ENCODE results near the gene WHRN.

WHRN gene

GRCh38 chr9:114525513-114525912, 20.2 kb upstream of the WHRN start:
- TF ChIP-seq, protein P1, sequence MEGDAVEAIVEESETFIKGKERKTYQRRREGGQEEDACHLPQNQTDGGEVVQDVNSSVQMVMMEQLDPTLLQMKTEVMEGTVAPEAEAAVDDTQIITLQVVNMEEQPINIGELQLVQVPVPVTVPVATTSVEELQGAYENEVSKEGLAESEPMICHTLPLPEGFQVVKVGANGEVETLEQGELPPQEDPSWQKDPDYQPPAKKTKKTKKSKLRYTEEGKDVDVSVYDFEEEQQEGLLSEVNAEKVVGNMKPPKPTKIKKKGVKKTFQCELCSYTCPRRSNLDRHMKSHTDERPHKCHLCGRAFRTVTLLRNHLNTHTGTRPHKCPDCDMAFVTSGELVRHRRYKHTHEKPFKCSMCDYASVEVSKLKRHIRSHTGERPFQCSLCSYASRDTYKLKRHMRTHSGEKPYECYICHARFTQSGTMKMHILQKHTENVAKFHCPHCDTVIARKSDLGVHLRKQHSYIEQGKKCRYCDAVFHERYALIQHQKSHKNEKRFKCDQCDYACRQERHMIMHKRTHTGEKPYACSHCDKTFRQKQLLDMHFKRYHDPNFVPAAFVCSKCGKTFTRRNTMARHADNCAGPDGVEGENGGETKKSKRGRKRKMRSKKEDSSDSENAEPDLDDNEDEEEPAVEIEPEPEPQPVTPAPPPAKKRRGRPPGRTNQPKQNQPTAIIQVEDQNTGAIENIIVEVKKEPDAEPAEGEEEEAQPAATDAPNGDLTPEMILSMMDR (IDR thresholded peaks at IDR 0.05; ENCODE audit: low read depth, low read length, missing control alignments) = no peak
- no peak for DNase-seq (ENCODE audit: low read depth)
- no peak overlapping the region for H3K4me3 ChIP-seq (ENCODE audit: low read depth, low read length)
- in situ Hi-C loops (cut with HindIII; ENCODE audit: low sequenced_read_pairs) = loop anchor here (5.0 kb wide), 1 partner anchor 83 kb away; no protein-coding TSS in a partner anchor

DNA sequence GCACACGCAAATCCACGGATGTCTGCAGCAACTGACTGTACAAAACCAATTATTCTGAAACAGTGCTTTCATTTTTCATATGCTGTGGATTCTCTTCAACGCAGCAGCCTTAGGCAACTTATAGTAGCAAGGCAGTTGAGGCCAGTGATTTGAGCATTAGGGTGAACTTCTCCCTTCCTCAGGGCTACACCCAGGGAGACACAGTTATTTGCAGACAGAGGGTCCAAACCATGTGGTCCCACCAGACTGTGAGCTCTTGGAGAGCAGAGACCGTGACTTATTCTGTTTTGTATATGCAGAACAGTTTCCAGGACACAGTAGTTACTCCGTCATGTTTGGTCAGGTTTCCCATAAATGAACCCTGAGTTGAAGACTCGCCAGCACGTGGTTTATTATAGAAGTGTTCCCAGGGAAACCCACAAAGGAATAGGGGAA, 19.0 kb upstream of the WHRN start:
- in situ Hi-C loops (cut with HindIII; ENCODE audit: low sequenced_read_pairs) = no loop called here
- peak; percentile 95 for DNase-seq (ENCODE audit: low read depth)
- TF ChIP-seq, protein P1 (IDR thresholded peaks at IDR 0.05; ENCODE audit: low read depth, low read length, missing control alignments) = no peak
- no peak overlapping the region for H3K4me3 ChIP-seq (ENCODE audit: low read depth, low read length)

GRCh38 chr9:114522847-114523246, 17.6 kb upstream of the WHRN start:
- H3K4me3 ChIP-seq (ENCODE audit: low read depth, low read length) = no peak overlapping the region
- TF ChIP-seq, protein P1 (IDR thresholded peaks at IDR 0.05; ENCODE audit: low read depth, low read length, missing control alignments) = no peak
- DNase-seq (ENCODE audit: low read depth) = no peak
- in situ Hi-C loops (cut with HindIII; ENCODE audit: low sequenced_read_pairs) = no loop called here

GRCh38 chr9:114522286-114522685, 17.0 kb upstream of the WHRN start:
- DNase-seq (ENCODE audit: low read depth) = no peak
- H3K4me3 ChIP-seq (ENCODE audit: low read depth, low read length) = no peak overlapping the region
- TF ChIP-seq, protein P1 (IDR thresholded peaks at IDR 0.05; ENCODE audit: low read depth, low read length, missing control alignments) = no peak
- in situ Hi-C loops (cut with HindIII; ENCODE audit: low sequenced_read_pairs) = no loop called here

DNA sequence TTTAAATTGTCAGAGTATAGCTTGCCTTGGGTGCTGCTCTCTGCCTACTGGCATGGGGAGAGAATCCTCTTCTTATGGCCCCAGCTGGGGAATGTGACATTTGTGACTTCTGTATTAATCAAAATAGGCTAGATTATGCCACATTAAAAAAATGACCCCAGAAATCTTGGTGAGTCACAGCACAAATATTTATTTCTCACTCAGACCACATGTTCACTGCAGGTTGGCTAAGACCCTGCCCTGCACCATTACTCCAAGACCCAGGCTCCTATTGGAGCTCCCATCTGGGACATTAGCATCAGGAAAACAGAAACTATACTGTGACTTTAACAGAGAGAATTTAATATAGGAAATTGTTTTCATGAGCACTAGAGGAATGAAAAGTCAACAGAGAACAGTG, 16.6 kb upstream of the WHRN start:
- TF ChIP-seq, protein P1 (IDR thresholded peaks at IDR 0.05; ENCODE audit: low read depth, low read length, missing control alignments) = no peak
- no peak overlapping the region for H3K4me3 ChIP-seq (ENCODE audit: low read depth, low read length)
- DNase-seq (ENCODE audit: low read depth) = no peak
- in situ Hi-C loops (cut with HindIII; ENCODE audit: low sequenced_read_pairs) = no loop called here

DNA sequence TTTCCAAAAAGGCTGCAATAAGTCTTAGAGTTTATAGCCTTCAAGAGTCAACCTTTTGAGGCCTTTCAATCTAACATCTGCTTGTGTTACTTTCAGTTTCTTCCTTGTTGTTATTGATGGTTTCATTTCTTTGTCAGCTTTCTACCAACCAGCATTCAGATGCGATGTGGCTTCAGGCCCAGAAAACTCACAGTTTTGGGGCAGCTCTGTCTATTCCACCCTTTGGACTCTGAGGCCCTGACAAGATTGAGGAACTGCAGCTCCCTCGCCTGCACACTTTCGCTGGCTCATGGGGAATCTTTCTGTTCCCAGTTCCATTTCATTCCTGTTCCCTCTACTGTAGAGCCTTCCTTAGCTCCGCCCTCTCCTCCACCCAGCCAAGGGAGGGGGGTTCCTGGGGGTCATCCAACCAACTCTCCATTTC, 13.3 kb upstream of the WHRN start:
- in situ Hi-C loops (cut with HindIII; ENCODE audit: low sequenced_read_pairs) = no loop called here
- no peak for DNase-seq (ENCODE audit: low read depth)
- TF ChIP-seq, protein P1 (IDR thresholded peaks at IDR 0.05; ENCODE audit: low read depth, low read length, missing control alignments) = no peak
- H3K4me3 ChIP-seq (ENCODE audit: low read depth, low read length) = no peak overlapping the region

DNA sequence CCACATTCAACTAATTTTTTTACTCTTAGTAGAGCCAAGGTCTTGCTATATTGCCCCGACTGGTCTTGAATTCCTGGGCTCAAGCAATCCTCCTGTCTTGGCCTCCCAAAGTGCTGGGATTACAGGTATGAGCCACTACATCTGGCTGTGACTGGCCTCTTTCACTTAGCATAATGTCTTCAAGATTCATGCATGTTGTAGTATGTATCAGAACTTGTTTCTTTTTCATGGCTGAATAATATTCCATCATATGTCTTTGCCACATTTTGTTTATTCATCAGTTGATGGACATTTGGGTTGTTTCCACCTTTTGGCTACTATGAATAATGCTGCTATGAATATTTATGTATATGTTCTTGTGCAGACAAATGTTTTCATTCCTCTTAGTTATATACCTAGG, 12.8 kb upstream of the WHRN start:
- in situ Hi-C loops (cut with HindIII; ENCODE audit: low sequenced_read_pairs) = no loop called here
- no peak for DNase-seq (ENCODE audit: low read depth)
- H3K4me3 ChIP-seq (ENCODE audit: low read depth, low read length) = no peak overlapping the region
- TF ChIP-seq, protein P1 (IDR thresholded peaks at IDR 0.05; ENCODE audit: low read depth, low read length, missing control alignments) = no peak

Measured in astrocyte of the cerebellum (primary cell).